Uterus (tissue), 2 donors: ENCODE data around the gene ATP4B.

ENCODE experiments used
- CTCF ChIP-seq, 4 experiments: fragments of 200-600 bp in 2 of 4; fragments of 450-650 bp in 2 of 4; sonication (generic) in 2 of 4; IDR thresholded peaks; one replicate each; pipeline ENCODE4 v1.5.1; 2016 to 2019; ENCODE audit warnings: antibody characterized with exemption in 4 of 4, mild to moderate bottlenecking in 2 of 4, moderate library complexity in 1 of 4
- POLR2A ChIP-seq, 2 donors: fragments of 450-650 bp; IDR thresholded peaks; one replicate each; pipeline ENCODE4 v1.6.1; 2016; ENCODE audit warnings: antibody characterized with exemption in 2 of 2, mild to moderate bottlenecking in 1 of 2, moderate library complexity in 1 of 2

GRCh38 chr13:113599391-113599790, 58.6 kb downstream of the ATP4B start:
- TF ChIP-seq CTCF (IDR thresholded peaks at IDR 0.05) (no peak), POLR2A (IDR thresholded peaks at IDR 0.05) (no peak)
